Astrocyte (in vitro differentiated cells and primary cell): ENCODE data around the gene ATF2. TPM values are rescaled to one million over a fixed set of nuclear protein-coding genes. Genes with fewer than 3 reads are reported as not detected.

ENCODE experiments used
- DNase-seq: peaks from one replicate; pipeline ENCODE4 v3.0.0-alpha.2; 2010; ENCODE audit warnings: low read depth
- FAIRE-seq: peaks from 2 replicates; lab custom pipeline; 2011; peaks lifted over from hg19 to GRCh38; lab: Jason Lieb, UNC
- H2AFZ ChIP-seq: 2 replicates; pipeline ENCODE4 v1.6.0; 2012; ENCODE audit warnings: low read depth, low read length, inconsistent platforms
- H3K27ac ChIP-seq: 2 replicates; pipeline ENCODE4 v1.5.1; 2011; ENCODE audit warnings: low read depth, low read length, inconsistent platforms
- H3K27me3 ChIP-seq: 2 replicates; pipeline ENCODE4 v1.6.0; 2011; ENCODE audit warnings: low read length, inconsistent platforms; ENCODE audit not compliant: insufficient read depth
- H3K36me3 ChIP-seq: 2 replicates; pipeline ENCODE4 v1.5.1; 2011; ENCODE audit warnings: low read length, inconsistent platforms; ENCODE audit not compliant: insufficient read depth
- H3K4me1 ChIP-seq: 2 replicates; pipeline ENCODE4 v1.5.1; 2011; ENCODE audit warnings: low read length, inconsistent platforms; ENCODE audit not compliant: insufficient read depth
- H3K4me2 ChIP-seq: 2 replicates; pipeline ENCODE4 v1.6.0; 2012; ENCODE audit warnings: low read length, inconsistent platforms
- H3K4me3 ChIP-seq: 2 replicates; pipeline ENCODE4 v1.5.1; 2011; ENCODE audit warnings: low read depth, mild to moderate bottlenecking, low read length, inconsistent platforms; ENCODE audit not compliant: insufficient read depth
- H3K79me2 ChIP-seq: 2 replicates; pipeline ENCODE4 v1.6.0; 2012; ENCODE audit warnings: mild to moderate bottlenecking, low read length, inconsistent platforms; ENCODE audit not compliant: insufficient read depth
- H3K9ac ChIP-seq: 2 replicates; pipeline ENCODE4 v1.6.0; 2012; ENCODE audit warnings: mild to moderate bottlenecking, low read length, inconsistent platforms
- H3K9me3 ChIP-seq: 2 replicates; pipeline ENCODE4 v1.5.1; 2012; ENCODE audit warnings: low read depth, mild to moderate bottlenecking, low read length, inconsistent platforms; ENCODE audit not compliant: insufficient read depth
- H4K20me1 ChIP-seq: 2 replicates; pipeline ENCODE4 v1.6.0; 2012; ENCODE audit warnings: low read length, inconsistent platforms; ENCODE audit not compliant: insufficient read depth
- H3K27ac Mint-ChIP-seq: one replicate; pipeline ENCODE4 v1.8.0; 2021; ENCODE audit warnings: mild to moderate bottlenecking, mixed read lengths; ENCODE audit not compliant: unreplicated experiment
- H3K27me3 Mint-ChIP-seq: one replicate; pipeline ENCODE4 v1.8.0; 2021; ENCODE audit warnings: low read depth, mixed read lengths; ENCODE audit not compliant: unreplicated experiment
- H3K36me3 Mint-ChIP-seq: one replicate; pipeline ENCODE4 v1.8.0; 2021; ENCODE audit warnings: low read depth, mixed read lengths; ENCODE audit not compliant: unreplicated experiment
- H3K4me1 Mint-ChIP-seq: one replicate; pipeline ENCODE4 v1.8.0; 2021; ENCODE audit warnings: low read depth, mixed read lengths; ENCODE audit not compliant: unreplicated experiment
- H3K4me3 Mint-ChIP-seq: one replicate; pipeline ENCODE4 v1.8.0; 2021; ENCODE audit warnings: mild to moderate bottlenecking, moderate library complexity, mixed read lengths; ENCODE audit not compliant: unreplicated experiment
- H3K9me3 Mint-ChIP-seq: one replicate; pipeline ENCODE4 v1.8.0; 2021; ENCODE audit warnings: mild to moderate bottlenecking, mixed read lengths; ENCODE audit not compliant: unreplicated experiment
- EZH2 ChIP-seq: IDR thresholded peaks from 2 replicates; pipeline ENCODE4 v1.6.1; 2012; ENCODE audit warnings: mild to moderate bottlenecking, low read length, inconsistent platforms; ENCODE audit not compliant: insufficient read depth
- total RNA-seq: library from RNA; stranded (reverse); gene quantifications from 2 replicates; pipeline ENCODE4 v1.2.1, GENCODE V29; 2021
- TF ChIP-seq, protein P1 (sequence below): IDR thresholded peaks from 2 replicates; pipeline ENCODE4 v1.5.1; 2011; ENCODE audit warnings: low read depth, mild to moderate bottlenecking, inconsistent platforms, low read length, moderate library complexity; ENCODE audit not compliant: insufficient read depth

The ATF2 gene
- total RNA-seq, 1 donor from 2014 or later: 54.7 TPM

DNA sequence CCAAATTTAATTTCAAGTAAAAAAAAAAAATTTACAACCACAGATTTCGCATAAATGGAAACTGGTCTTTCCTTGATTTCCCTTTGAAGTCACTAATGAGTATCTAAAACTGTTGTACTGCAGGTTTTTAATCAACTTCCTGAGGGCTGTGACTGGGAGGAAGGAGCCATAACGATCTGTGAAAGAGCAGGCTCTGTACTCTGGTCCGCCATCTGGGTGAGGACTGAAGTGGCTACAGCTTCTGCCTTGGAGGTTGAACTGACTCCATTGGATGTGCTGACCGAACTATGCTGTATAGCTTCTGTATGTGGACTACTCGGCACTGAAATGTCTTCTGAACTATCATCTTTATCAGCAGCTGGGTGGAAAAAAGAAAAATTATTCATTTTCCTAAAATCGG lies 93.5 kb downstream of the ATF2 start:
- Mint-ChIP-seq H3K4me3 (no peak overlapping the region), H3K4me1 (no peaks in the 10 kb centered on the region), H3K9me3 (no peaks in the 10 kb centered on the region), H3K27me3 (no peaks in the 10 kb centered on the region), H3K36me3 (peaks cover 9% of the 10 kb centered on the region), H3K27ac (no peak overlapping the region)
- TF ChIP-seq, protein P1, sequence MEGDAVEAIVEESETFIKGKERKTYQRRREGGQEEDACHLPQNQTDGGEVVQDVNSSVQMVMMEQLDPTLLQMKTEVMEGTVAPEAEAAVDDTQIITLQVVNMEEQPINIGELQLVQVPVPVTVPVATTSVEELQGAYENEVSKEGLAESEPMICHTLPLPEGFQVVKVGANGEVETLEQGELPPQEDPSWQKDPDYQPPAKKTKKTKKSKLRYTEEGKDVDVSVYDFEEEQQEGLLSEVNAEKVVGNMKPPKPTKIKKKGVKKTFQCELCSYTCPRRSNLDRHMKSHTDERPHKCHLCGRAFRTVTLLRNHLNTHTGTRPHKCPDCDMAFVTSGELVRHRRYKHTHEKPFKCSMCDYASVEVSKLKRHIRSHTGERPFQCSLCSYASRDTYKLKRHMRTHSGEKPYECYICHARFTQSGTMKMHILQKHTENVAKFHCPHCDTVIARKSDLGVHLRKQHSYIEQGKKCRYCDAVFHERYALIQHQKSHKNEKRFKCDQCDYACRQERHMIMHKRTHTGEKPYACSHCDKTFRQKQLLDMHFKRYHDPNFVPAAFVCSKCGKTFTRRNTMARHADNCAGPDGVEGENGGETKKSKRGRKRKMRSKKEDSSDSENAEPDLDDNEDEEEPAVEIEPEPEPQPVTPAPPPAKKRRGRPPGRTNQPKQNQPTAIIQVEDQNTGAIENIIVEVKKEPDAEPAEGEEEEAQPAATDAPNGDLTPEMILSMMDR: no peak
- TF ChIP-seq EZH2: no peak
- H3K79me2 ChIP-seq: no peaks in the 10 kb centered on the region
- H3K4me1 ChIP-seq: no peaks in the 10 kb centered on the region
- H3K27me3 ChIP-seq: no peaks in the 10 kb centered on the region
- no peaks in the 10 kb centered on the region for H3K9me3 ChIP-seq
- no peak overlapping the region for H3K27ac ChIP-seq
- no peak for FAIRE-seq
- no peaks in the 10 kb centered on the region for H4K20me1 ChIP-seq
- no peak overlapping the region for H2AFZ ChIP-seq
- H3K4me3 ChIP-seq: no peak overlapping the region
- no peak overlapping the region for H3K9ac ChIP-seq
- H3K4me2 ChIP-seq: no peak overlapping the region
- no peak for DNase-seq
- peaks cover 13% of the 10 kb centered on the region for H3K36me3 ChIP-seq

DNA sequence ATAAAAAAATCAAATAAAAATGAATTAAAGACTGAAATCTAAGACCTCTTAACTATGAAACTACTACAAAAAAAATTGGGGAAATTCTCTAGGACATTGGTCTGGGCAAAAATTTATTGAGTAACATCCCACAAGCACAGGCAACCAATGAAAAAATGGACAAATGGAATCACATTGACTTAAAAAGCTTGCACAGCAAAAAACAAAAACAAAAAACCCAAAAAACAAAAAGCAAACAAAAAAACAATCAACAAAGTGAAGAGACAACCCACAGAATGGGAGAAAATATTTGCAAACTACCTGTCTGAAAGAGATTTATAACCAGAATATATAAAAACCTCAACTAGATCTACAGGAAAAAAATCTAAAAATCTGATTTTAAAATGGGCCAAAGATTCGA lies 99.5 kb downstream of the ATF2 start:
- no peak overlapping the region for H3K4me2 ChIP-seq
- H3K4me1 Mint-ChIP-seq: peaks cover 5% of the 10 kb centered on the region
- H3K27me3 ChIP-seq: no peaks in the 10 kb centered on the region
- H3K9ac ChIP-seq: no peak overlapping the region
- DNase-seq (no peak), FAIRE-seq (no peak)
- no peaks in the 10 kb centered on the region for H3K4me1 ChIP-seq
- H3K4me3 Mint-ChIP-seq: no peak overlapping the region
- H3K36me3 ChIP-seq: peaks cover 13% of the 10 kb centered on the region
- peaks cover 15% of the 10 kb centered on the region for H3K36me3 Mint-ChIP-seq
- no peaks in the 10 kb centered on the region for H3K9me3 Mint-ChIP-seq
- no peak for TF ChIP-seq EZH2
- no peak overlapping the region for H2AFZ ChIP-seq
- H3K27ac Mint-ChIP-seq: no peak overlapping the region
- no peaks in the 10 kb centered on the region for H3K9me3 ChIP-seq
- H3K27ac ChIP-seq: no peak overlapping the region
- no peak overlapping the region for H3K4me3 ChIP-seq
- H4K20me1 ChIP-seq: no peaks in the 10 kb centered on the region
- no peaks in the 10 kb centered on the region for H3K79me2 ChIP-seq
- no peaks in the 10 kb centered on the region for H3K27me3 Mint-ChIP-seq

DNA sequence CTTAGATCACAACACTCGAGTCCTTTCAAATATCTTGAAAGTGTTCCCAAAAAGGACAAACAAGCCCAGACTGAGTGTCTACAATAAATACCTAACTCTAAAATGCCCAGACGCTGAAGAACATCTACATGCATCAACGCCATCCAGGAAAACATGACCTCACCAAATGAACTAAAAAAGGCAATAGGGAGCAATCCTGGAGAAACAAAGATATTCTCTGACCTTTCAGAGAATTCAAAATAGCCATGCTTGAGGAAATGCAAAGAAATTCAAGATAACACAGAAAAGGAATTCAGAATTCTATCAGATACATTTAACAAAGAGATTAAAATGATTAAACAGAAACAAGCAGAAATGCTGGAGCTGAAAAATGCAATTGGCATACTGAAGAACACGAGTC lies 101.6 kb downstream of the ATF2 start:
- Histone ChIP-seq H3K27ac (no peak overlapping the region), H2AFZ (no peak overlapping the region), H3K79me2 (no peaks in the 10 kb centered on the region), H3K4me3 (no peak overlapping the region), H3K36me3 (peaks cover 4% of the 10 kb centered on the region), H3K9me3 (no peaks in the 10 kb centered on the region), H3K4me1 (no peaks in the 10 kb centered on the region), H3K4me2 (no peak overlapping the region), H4K20me1 (no peaks in the 10 kb centered on the region), H3K27me3 (no peaks in the 10 kb centered on the region), H3K9ac (no peak overlapping the region)
- peaks cover 12% of the 10 kb centered on the region for H3K36me3 Mint-ChIP-seq
- H3K27me3 Mint-ChIP-seq: no peaks in the 10 kb centered on the region
- FAIRE-seq: no peak
- peaks cover 5% of the 10 kb centered on the region for H3K4me1 Mint-ChIP-seq
- TF ChIP-seq EZH2: no peak
- TF ChIP-seq, protein P1: no peak
- H3K4me3 Mint-ChIP-seq: no peak overlapping the region
- H3K27ac Mint-ChIP-seq: no peak overlapping the region
- DNase-seq: peak; percentile 69
- H3K9me3 Mint-ChIP-seq: no peaks in the 10 kb centered on the region
